Fibroblast of lung (primary cell): Measurements from ENCODE around the gene CAMK1D. TPM values are rescaled to one million over a fixed set of nuclear protein-coding genes. Genes with fewer than 3 reads are reported as not detected.
A peak's percentile ranks its signal among the peaks of the same experiment; 100 is the strongest.

Source experiments
- DNase-seq, 2 donors: peaks; one replicate each; pipeline versions ENCODE4 v3.0.0 to v3.0.0-alpha.2; 2010; ENCODE audit warnings: low read depth in 2 of 2
- H2AFZ ChIP-seq: 2 replicates; pipeline ENCODE4 v1.5.1; 2012; ENCODE audit warnings: low read length, control low read depth, inconsistent platforms
- H3K27ac ChIP-seq: 2 replicates; pipeline ENCODE4 v1.5.1; 2011; ENCODE audit warnings: low read length, control low read depth; ENCODE audit not compliant: insufficient read depth
- H3K27me3 ChIP-seq: 2 replicates; pipeline ENCODE4 v1.5.1; 2011; ENCODE audit warnings: mild to moderate bottlenecking, low read length; ENCODE audit not compliant: control insufficient read depth, insufficient read depth
- H3K36me3 ChIP-seq: 2 replicates; pipeline ENCODE4 v1.5.1; 2011; ENCODE audit warnings: low read length; ENCODE audit not compliant: control insufficient read depth, insufficient read depth
- H3K4me1 ChIP-seq: 2 replicates; pipeline ENCODE4 v1.5.1; 2011; ENCODE audit warnings: low read length; ENCODE audit not compliant: control insufficient read depth, insufficient read depth; ENCODE audit errors: extremely low read depth
- H3K4me2 ChIP-seq: 2 replicates; pipeline ENCODE4 v1.5.1; 2011; ENCODE audit warnings: low read length, control low read depth; ENCODE audit not compliant: insufficient read depth; ENCODE audit errors: extremely low read depth
- H3K4me3 ChIP-seq, 4 experiments: fragments of 200-600 bp in 1 of 4; sonication (generic) in 1 of 4; replicated peaks in 1 of 4; 2 replicates each; pipeline ENCODE4 v1.5.1; 2011 to 2016; ENCODE audit warnings: low read length in 4 of 4, low read depth in 3 of 4, mild to moderate bottlenecking in 3 of 4, control low read depth in 2 of 4, inconsistent platforms in 1 of 4, mixed read lengths in 1 of 4; ENCODE audit not compliant: insufficient read depth in 1 of 4; ENCODE audit errors: control extremely low read depth in 1 of 4
- H3K79me2 ChIP-seq: 2 replicates; pipeline ENCODE4 v1.5.1; 2012; ENCODE audit warnings: mild to moderate bottlenecking, low read length, inconsistent platforms; ENCODE audit not compliant: control insufficient read depth, insufficient read depth
- H3K9ac ChIP-seq: 2 replicates; pipeline ENCODE4 v1.5.1; 2011; ENCODE audit warnings: mild to moderate bottlenecking, low read length, control low read depth; ENCODE audit not compliant: insufficient read depth
- H3K9me3 ChIP-seq: 2 replicates; pipeline ENCODE4 v1.5.1; 2012; ENCODE audit warnings: low read depth, low read length; ENCODE audit not compliant: control insufficient read depth, insufficient read depth
- H4K20me1 ChIP-seq: 2 replicates; pipeline ENCODE4 v1.5.1; 2011; ENCODE audit warnings: low read length; ENCODE audit not compliant: control insufficient read depth, insufficient read depth; ENCODE audit errors: extremely low read depth
- CTCF ChIP-seq, 2 donors: IDR thresholded peaks in 1 of 2; conservative IDR thresholded peaks in 1 of 2; 1 replicate in 1 of 2; 2 replicates in 1 of 2; pipeline ENCODE4 v1.5.1; 2011 to 2012; ENCODE audit warnings: low read length in 2 of 2, control low read depth in 1 of 2, inconsistent platforms in 1 of 2, low read depth in 1 of 2, mild to moderate bottlenecking in 1 of 2
- EZH2 ChIP-seq: IDR thresholded peaks from 2 replicates; pipeline ENCODE4 v1.5.1; 2012; ENCODE audit warnings: low read length, control low read depth, mild to moderate bottlenecking; ENCODE audit errors: missing control alignments
- polyA plus RNA-seq, 2 donors: library from polyadenylated mRNA; depleted of rRNA in 1 of 2; stranded (reverse) in 1 of 2; unstranded in 1 of 2; fragments of >200 nt; gene quantifications; 2 replicates each; pipeline ENCODE4 v1.2.1, GENCODE V29; 2011 to 2012; ENCODE audit warnings: missing spikeins in 1 of 2
- total RNA-seq: library from RNA; depleted of rRNA; stranded (reverse); fragments of >200 nt; gene quantifications from 2 replicates; pipeline ENCODE4 v1.2.1, GENCODE V29; 2014

The CAMK1D gene
- total and polyA plus RNA-seq, 2 donors (not counting 1 experiment from before 2014, with no cell fraction given): 2.3 TPM

DNA sequence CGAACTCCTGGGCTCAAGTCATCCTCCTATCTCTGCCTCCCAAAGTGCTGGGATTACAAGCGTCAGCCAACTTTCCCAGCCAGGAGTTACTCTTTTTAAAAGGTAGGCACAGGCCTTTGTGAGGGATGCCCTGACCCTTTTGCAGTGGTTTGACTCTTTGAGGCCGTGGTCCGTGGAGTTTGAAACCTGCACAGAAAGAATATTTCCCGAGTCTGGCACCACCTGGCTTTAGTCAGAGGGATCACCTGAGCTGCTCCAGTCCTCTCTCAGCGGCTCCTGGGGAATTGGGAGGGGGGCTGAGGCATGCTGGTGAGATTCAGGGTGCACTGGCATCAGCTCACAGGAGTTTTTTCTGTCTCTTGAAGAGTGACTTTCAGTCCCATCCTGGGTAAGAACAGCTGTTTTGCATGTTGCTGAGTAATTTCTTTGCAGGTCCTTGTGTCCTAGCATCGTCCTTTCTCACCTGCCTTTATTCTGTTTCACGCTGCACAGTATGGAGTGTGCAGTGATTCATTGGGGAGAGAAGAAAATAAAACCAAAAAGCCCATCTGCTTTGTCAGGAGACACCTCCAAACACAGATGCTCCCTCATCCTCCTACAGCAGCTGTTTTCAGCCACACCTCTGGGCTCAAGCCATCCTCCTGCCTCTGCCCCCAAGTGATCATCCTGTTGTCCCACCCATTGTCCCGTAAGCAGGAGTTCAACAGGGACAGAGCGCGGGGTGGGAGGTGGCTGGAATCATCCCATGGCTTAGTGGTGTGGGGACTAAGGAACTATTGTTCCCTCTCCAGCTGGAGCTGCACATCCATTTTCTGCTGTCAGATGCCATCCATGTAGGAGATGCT, 284.7 kb downstream of the CAMK1D start:
- H3K79me2 ChIP-seq: no peaks in the 10 kb centered on the region
- H3K4me1 ChIP-seq: no peaks in the 10 kb centered on the region
- no peaks in the 10 kb centered on the region for H3K27me3 ChIP-seq
- TF ChIP-seq CTCF (conservative IDR thresholded peaks at IDR 0.05 in 1 of 2, IDR thresholded peaks at IDR 0.05 in 1 of 2; ENCODE audit: low read depth in 1 of 2, low read length in 2 of 2) (no peak), EZH2 (no peak)
- no peaks in the 10 kb centered on the region for H4K20me1 ChIP-seq
- no peak overlapping the region for H3K27ac ChIP-seq
- no peak overlapping the region for H2AFZ ChIP-seq
- H3K9ac ChIP-seq: no peak overlapping the region
- H3K36me3 ChIP-seq: no peaks in the 10 kb centered on the region
- H3K9me3 ChIP-seq: no peaks in the 10 kb centered on the region
- no peak overlapping the region for H3K4me3 ChIP-seq
- no peak overlapping the region for H3K4me2 ChIP-seq
- DNase-seq: no peak

- no peaks in the 10 kb centered on the region for H3K4me1 ChIP-seq
- DNase-seq: no peak
- no peaks in the 10 kb centered on the region for H3K79me2 ChIP-seq
- H4K20me1 ChIP-seq: no peaks in the 10 kb centered on the region
- H3K27me3 ChIP-seq: no peaks in the 10 kb centered on the region
- no peak overlapping the region for H3K27ac ChIP-seq
- H3K4me2 ChIP-seq: no peak overlapping the region
- H3K9me3 ChIP-seq: no peaks in the 10 kb centered on the region
- no peak overlapping the region for H3K9ac ChIP-seq
- TF ChIP-seq EZH2: no peak
- TF ChIP-seq CTCF (conservative IDR thresholded peaks at IDR 0.05 in 1 of 2, IDR thresholded peaks at IDR 0.05 in 1 of 2; ENCODE audit: low read depth in 1 of 2, low read length in 2 of 2): no peak
- no peaks in the 10 kb centered on the region for H3K36me3 ChIP-seq
- no peak overlapping the region for H3K4me3 ChIP-seq
- no peak overlapping the region for H2AFZ ChIP-seq
Observed at GRCh38 chr10:12634621-12634931, 285.2 kb downstream of the CAMK1D start.

- H2AFZ ChIP-seq: no peak overlapping the region
- H3K4me3 ChIP-seq: no peak overlapping the region
- no peak overlapping the region for H3K9ac ChIP-seq
- no peak overlapping the region for H3K4me2 ChIP-seq
- no peaks in the 10 kb centered on the region for H3K27me3 ChIP-seq
- TF ChIP-seq CTCF (conservative IDR thresholded peaks at IDR 0.05 in 1 of 2, IDR thresholded peaks at IDR 0.05 in 1 of 2; ENCODE audit: low read depth in 1 of 2, low read length in 2 of 2) (no peak), EZH2 (no peak)
- no peaks in the 10 kb centered on the region for H3K9me3 ChIP-seq
- H3K36me3 ChIP-seq: no peaks in the 10 kb centered on the region
- H3K27ac ChIP-seq: no peak overlapping the region
- H3K79me2 ChIP-seq: no peaks in the 10 kb centered on the region
- H4K20me1 ChIP-seq: no peaks in the 10 kb centered on the region
- H3K4me1 ChIP-seq: no peaks in the 10 kb centered on the region
- peak in 1 of 2 donors; percentile 35 for DNase-seq
Observed at GRCh38 chr10:12635127-12635541, 285.8 kb downstream of the CAMK1D start.
